Medulla oblongata (tissue), 1 donor: Measurements from ENCODE around the gene DUS1L.

Experiments
- DNase-seq: peaks from one replicate; pipeline ENCODE4 v3.0.0-alpha.2; 2015; ENCODE audit errors: extremely low spot score

Gene DUS1L

DNA sequence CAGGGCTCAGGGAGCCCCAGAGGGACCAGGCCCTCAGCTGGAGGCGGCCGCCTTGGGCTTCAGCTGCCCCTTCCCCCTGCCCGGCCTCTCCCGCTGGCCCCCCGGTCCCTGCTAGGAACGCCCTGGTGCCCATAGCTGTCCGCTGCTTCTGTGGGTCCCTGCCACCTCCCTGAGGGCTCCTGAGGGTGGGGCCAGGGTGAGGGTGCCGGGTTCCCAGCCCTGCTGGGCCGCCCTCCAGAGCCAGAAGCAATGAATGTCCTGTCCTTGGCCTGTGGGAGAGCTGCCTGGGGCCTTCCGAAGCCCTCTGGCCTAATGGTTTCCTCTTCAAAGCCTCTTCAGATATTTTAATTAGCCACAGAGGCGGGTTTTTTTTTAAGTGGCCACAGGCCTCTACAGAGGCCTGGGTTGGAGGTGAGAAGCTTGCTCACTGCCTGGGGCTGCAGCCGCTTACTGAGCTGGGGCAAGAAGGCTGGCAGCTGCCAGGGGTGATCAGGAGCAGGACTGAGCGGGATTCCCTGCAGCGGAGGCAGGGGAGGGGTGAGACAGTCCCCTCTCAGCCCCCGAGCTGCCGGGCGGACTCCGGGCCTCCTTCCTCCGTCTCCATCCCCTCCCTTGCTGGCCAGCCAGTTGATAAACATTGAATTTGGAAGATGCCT lies 52.8 kb downstream of the DUS1L start:
- no peak for DNase-seq

DNA sequence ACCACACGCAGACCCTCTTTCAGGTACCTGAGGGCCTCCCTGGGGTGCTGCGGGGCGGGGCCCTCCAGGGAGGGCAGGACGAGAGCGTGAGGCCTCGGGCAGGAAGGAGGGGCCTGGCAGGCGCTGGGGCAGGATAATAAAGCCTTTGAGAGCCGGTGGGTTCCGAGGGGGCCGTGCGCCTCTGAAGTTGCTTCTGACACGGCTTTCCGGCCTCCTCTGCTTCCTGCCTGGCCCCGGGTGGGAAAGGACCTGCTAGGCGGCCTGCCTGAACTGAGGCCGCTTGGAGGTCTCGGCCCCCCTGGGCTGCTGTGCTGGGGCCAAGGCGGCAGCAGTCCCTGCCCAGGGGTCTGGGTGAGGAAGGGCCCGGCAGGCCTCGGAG lies 53.4 kb downstream of the DUS1L start:
- no peak for DNase-seq

DNA sequence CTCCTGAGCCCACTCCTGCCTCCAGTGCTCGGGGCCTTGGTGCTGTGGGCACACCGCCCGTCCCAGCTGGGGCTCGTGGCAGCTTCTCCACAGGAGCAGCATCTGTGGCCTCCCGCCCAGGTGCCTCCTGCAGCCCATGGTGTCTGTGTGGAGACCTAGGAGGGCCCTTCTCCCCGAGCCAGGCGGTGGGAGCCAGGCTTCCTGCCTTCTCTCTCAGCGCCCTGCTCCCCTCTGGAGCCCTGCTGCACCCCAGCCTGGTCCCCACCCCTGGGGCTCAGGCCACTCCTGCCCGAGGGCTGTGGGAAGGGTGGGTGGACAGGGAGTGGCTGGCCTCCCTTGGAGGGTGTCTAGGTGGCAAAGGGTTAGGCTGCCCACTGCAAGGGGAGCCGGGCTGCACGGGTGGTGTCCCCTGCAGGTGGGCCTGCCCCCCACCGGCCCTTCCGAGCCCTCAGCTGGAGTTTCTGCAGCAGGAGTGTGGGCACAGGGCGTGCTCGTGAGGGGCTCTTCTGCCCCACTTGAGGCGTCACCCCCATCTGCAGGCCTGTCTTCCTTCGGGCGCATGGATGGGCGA lies 53.9 kb downstream of the DUS1L start:
- DNase-seq: no peak

DNA sequence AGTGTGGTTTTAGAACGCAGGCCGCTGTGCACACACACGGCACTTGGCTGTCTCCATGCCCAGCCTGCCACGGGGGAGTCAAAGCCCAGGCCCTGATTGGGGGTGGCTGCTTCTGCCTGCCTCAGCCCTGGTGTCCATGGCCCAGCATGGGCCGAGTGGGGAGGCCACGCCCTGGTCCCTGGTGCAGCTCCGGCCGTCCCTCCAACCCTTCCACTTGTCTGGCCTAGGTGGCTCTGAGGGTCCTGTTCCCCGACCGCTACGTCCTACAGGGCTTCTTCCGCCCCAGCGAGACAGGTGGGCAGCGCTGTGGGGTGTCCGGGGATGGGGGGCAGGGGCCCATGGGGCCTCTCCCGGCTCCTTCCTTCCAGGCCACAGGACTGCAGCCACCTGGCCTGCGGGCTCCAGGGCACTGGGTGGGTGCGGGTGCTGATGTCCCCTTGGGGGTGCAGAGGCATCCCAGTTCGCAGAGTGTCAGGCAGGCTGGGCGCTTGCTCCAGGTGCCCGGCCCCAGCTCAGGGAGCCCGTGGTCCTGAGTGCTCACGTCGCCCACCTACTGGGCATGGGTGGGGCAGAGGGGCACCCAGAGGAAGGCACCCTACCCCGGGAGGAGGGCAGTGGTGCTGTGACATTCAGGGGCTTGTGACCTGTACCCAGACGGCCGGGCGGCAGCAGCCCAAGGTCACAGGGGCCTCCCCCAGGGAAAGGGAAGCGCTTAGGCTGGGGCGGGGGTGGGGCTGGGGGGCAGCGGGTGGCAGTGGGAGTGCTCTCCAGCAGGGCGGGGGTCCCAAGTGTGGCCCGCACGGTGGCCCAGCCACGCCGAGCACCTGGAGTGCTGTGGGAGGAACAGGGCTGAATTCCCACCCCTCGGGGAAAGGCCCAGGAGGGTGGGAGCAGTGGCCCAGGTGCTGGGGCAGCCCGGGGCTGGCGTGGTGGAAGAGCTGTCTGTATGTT lies 54.8 kb downstream of the DUS1L start:
- no peak for DNase-seq

DNA sequence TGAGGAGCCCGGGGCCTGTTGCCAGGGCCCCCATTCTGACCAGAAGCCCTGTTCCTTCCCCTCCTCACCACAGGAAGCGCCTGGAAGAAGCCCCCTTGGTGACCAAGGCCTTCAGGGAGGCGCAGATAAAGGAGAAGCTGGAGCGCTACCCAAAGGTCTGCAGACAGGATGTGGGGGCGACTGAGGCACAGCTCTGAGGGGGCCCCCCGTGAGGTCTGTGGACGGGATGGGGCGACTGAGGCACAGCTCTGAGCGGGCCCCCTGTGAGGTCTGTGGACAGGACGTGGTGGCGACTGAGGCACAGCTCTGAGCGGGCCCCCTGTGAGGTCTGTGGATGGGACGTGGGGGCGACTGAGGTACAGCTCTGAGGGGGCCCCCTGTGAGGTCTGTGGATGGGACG lies 56.2 kb downstream of the DUS1L start:
- no peak for DNase-seq

DNA sequence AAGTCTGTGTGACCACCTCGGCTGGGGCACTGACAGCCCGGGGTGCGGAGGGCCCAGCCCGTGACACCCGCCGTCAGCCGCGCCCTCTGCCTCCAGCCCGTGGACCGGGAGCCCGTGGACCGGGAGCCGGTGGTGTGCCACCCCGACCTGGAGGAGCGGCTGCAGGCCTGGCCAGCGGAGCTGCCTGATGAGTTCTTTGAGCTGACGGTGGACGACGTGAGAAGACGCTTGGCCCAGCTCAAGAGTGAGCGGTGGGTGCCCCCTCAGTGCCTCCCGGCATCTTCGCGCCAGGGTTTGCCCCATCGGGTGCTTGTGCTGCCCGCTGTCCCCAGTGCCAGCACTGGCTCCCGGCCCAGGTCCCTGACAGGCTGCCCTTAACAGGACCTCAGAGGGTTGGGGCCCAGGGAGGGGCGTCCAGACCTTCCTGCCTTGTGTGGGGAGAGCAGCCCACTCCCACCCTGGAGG lies 56.6 kb downstream of the DUS1L start:
- DNase-seq: no peak

DNA sequence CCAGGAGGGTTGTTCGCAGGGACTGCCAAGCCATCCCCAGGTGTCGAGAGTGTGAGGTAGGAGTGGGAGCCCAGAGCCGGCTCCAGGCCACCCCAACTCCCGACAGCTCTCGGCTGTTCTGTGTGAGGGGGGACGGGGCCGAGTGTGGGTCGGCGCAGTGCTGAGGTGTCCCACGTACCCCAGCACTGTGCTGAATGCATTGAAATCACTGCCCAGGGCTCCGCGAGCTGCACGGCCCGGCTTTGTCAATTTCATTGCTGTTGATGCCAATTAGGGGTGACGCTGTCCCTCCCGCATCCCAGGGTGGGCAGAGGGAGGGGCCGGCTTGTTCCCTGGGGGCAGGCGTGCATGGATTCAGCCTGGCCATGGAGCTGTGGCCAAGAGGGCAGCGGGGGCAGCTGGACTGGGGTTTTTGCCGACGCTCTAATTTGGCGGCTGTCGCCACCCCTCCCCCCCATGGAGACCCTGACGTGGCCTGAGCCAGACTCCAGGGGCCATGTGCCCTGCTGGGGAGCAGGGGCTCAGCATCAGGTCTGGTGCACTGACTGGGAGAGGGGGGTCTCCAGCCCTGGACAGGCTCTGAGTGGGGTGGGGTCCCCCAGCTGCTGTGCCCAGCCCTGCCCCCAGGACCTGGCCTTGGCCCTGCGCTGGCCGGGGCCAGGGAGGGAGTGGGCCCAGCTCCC lies 57.2 kb downstream of the DUS1L start:
- DNase-seq: no peak
